Calu3 (cell line): ENCODE data around the gene PTF1A. TPM values are rescaled to one million over a fixed set of nuclear protein-coding genes. Genes with fewer than 3 reads are reported as not detected.
A peak's percentile ranks its signal among the peaks of the same experiment; 100 is the strongest.

Experiments used
- BruUV-seq: library from RNA; stranded (reverse); fragments of 400-500 nt; replicated peaks from 2 replicates; lab custom pipeline; 2021; lab: Mats Ljungman, UMichigan
- CTCF ChIA-PET: fragments of 300-600 bp; sonication (Branson Sonifier 250); formaldehyde crosslinking; loops from one replicate; lab custom pipeline; 2022; ENCODE audit warnings: antibody characterized with exemption; lab: Charles Lee
- DNase-seq: peaks from one replicate; pipeline ENCODE4 v3.0.0; 2022
- H3K27ac Mint-ChIP-seq: one replicate; pipeline ENCODE4 v1.8.0; 2022; ENCODE audit warnings: mixed read lengths; ENCODE audit not compliant: unreplicated experiment
- H3K27me3 Mint-ChIP-seq: one replicate; pipeline ENCODE4 v1.8.0; 2022; ENCODE audit warnings: mixed read lengths; ENCODE audit not compliant: unreplicated experiment
- H3K36me3 Mint-ChIP-seq: one replicate; pipeline ENCODE4 v1.8.0; 2022; ENCODE audit warnings: mild to moderate bottlenecking, moderate library complexity, mixed read lengths; ENCODE audit not compliant: insufficient read depth, unreplicated experiment
- H3K4me1 Mint-ChIP-seq: one replicate; pipeline ENCODE4 v1.8.0; 2022; ENCODE audit warnings: mild to moderate bottlenecking, low read depth, mixed read lengths; ENCODE audit not compliant: unreplicated experiment
- H3K4me3 Mint-ChIP-seq: one replicate; pipeline ENCODE4 v1.8.0; 2022; ENCODE audit warnings: mild to moderate bottlenecking, low read depth, moderate library complexity, mixed read lengths; ENCODE audit not compliant: unreplicated experiment
- H3K9me3 Mint-ChIP-seq: one replicate; pipeline ENCODE4 v1.8.0; 2022; ENCODE audit warnings: low read depth, mixed read lengths; ENCODE audit not compliant: unreplicated experiment
- CTCF ChIP-seq: fragments of 200-600 bp; IDR thresholded peaks from one replicate; pipeline ENCODE4 v1.8.0; 2022; ENCODE audit warnings: antibody characterized with exemption; ENCODE audit not compliant: unreplicated experiment
- intact Hi-C: fragments of 100-400 bp; cut with micrococcal nuclease; formaldehyde crosslinking; loops from one replicate; pipeline ENCODE4 v1.10.0; 2022; ENCODE audit not compliant: unreplicated experiment
- total RNA-seq: library from RNA; stranded (reverse); gene quantifications from 2 replicates; pipeline ENCODE4 v1.2.3, GENCODE V29; 2022

The PTF1A gene
- total RNA-seq, 1 experiment from 2014 or later, result not detected

- TF ChIP-seq CTCF, result no peak
Observed at GRCh38 chr10:23156447-23157150, 35.5 kb upstream of the PTF1A start.

GRCh38 chr10:23157239-23157681, 34.9 kb upstream of the PTF1A start:
- CTCF ChIA-PET, result interaction anchor here (1.7 kb wide), 1 partner anchor 135 kb away, joined by 20 read pairs; no protein-coding TSS in a partner anchor
- H3K4me3 Mint-ChIP-seq, result no peak overlapping the region
- no peak for TF ChIP-seq CTCF
- H3K4me1 Mint-ChIP-seq, result no peaks in the 10 kb centered on the region
- H3K36me3 Mint-ChIP-seq, result no peaks in the 10 kb centered on the region
- peaks cover 47% of the 10 kb centered on the region for H3K27me3 Mint-ChIP-seq
- no TSS peak for BruUV-seq
- no peak overlapping the region for H3K27ac Mint-ChIP-seq
- DNase-seq, result no peak
- H3K9me3 Mint-ChIP-seq, result no peaks in the 10 kb centered on the region
- intact Hi-C loops, result no loop called here

More at GRCh38 chr10:23156447-23157150, 35.5 kb upstream of the PTF1A start:
- Mint-ChIP-seq H3K27ac (no peak overlapping the region), H3K27me3 (peaks cover 47% of the 10 kb centered on the region), H3K4me1 (no peaks in the 10 kb centered on the region), H3K9me3 (no peaks in the 10 kb centered on the region), H3K36me3 (no peaks in the 10 kb centered on the region), H3K4me3 (no peak overlapping the region)
- BruUV-seq, result no TSS peak
- intact Hi-C loops, result no loop called here
- DNase-seq, result no peak
- CTCF ChIA-PET, result no interaction called here

GRCh38 chr10:23157691-23158369, 34.3 kb upstream of the PTF1A start:
- no peak for DNase-seq
- TF ChIP-seq CTCF, result no peak
- intact Hi-C loops, result loop anchor here (1.0 to 2.0 kb wide), 3 partner anchors 135 to 545 kb away; no protein-coding TSS in a partner anchor
- Mint-ChIP-seq H3K4me1 (no peaks in the 10 kb centered on the region), H3K36me3 (no peaks in the 10 kb centered on the region), H3K27me3 (peaks cover 47% of the 10 kb centered on the region), H3K27ac (no peak overlapping the region), H3K4me3 (no peak overlapping the region), H3K9me3 (no peaks in the 10 kb centered on the region)
- no TSS peak for BruUV-seq
- CTCF ChIA-PET, result interaction anchor here (0.6 to 1.7 kb wide), 3 partner anchors 134 to 1735 kb away, joined by 3 to 20 read pairs (median 5); no protein-coding TSS in a partner anchor

GRCh38 chr10:23158370-23158769, 33.7 kb upstream of the PTF1A start:
- no peak overlapping the region for H3K4me3 Mint-ChIP-seq
- no peak overlapping the region for H3K27ac Mint-ChIP-seq
- peaks cover 47% of the 10 kb centered on the region for H3K27me3 Mint-ChIP-seq

More at GRCh38 chr10:23158370-23158769, 33.7 kb upstream of the PTF1A start:
- intact Hi-C loops, result loop anchor here (1.0 to 2.0 kb wide), 3 partner anchors 135 to 544 kb away; no protein-coding TSS in a partner anchor
- DNase-seq, result peak; percentile 54
- CTCF ChIA-PET, result interaction anchor here (0.6 to 1.7 kb wide), 5 partner anchors 134 to 1736 kb away, joined by 3 to 20 read pairs (median 5); no protein-coding TSS in a partner anchor
- TF ChIP-seq CTCF, result peak; percentile 87
- Mint-ChIP-seq H3K4me1 (no peaks in the 10 kb centered on the region), H3K36me3 (no peaks in the 10 kb centered on the region), H3K9me3 (no peaks in the 10 kb centered on the region)
- no TSS peak for BruUV-seq
